RWPE2 (cell line): ENCODE results near the gene NAA38.
A peak's percentile ranks its signal among the peaks of the same experiment; 100 is the strongest.

Source experiments
- ATAC-seq: fragments of 200-7000 bp; cut with Tn5 transposase; 3 replicates; pipeline ENCODE4 v1.9.1; 2021; ENCODE audit warnings: low read depth
- DNase-seq: peaks from one replicate; pipeline ENCODE4 v3.0.0-alpha.2; 2020; ENCODE audit warnings: low spot score
- H3K27ac ChIP-seq: fragments of 450-650 bp; 2 replicates; pipeline ENCODE4 v1.5.1; 2017; ENCODE audit warnings: mild to moderate bottlenecking; ENCODE audit not compliant: poor library complexity, severe bottlenecking
- H3K27me3 ChIP-seq: fragments of 250-450 bp; sonication (Bioruptor Pico); 2 replicates; pipeline ENCODE4 v1.5.1; 2021; ENCODE audit warnings: mild to moderate bottlenecking, moderate library complexity; ENCODE audit not compliant: insufficient read depth, poor library complexity, severe bottlenecking
- H3K36me3 ChIP-seq: fragments of 250-450 bp; sonication (Bioruptor Pico); 2 replicates; pipeline ENCODE4 v1.5.1; 2020; ENCODE audit warnings: low read depth, mild to moderate bottlenecking, moderate library complexity
- H3K4me1 ChIP-seq: fragments of 250-450 bp; sonication (Bioruptor Pico); 2 replicates; pipeline ENCODE4 v1.5.1; 2021; ENCODE audit warnings: mild to moderate bottlenecking, moderate library complexity; ENCODE audit not compliant: insufficient read depth, poor library complexity, severe bottlenecking
- H3K4me3 ChIP-seq: fragments of 250-450 bp; sonication (Bioruptor Pico); 2 replicates; pipeline ENCODE4 v1.5.1; 2021; ENCODE audit warnings: mild to moderate bottlenecking, moderate library complexity; ENCODE audit not compliant: severe bottlenecking
- H3K9me3 ChIP-seq: fragments of 250-450 bp; sonication (Bioruptor Pico); 2 replicates; pipeline ENCODE4 v1.5.1; 2021; ENCODE audit warnings: mild to moderate bottlenecking, moderate library complexity; ENCODE audit not compliant: severe bottlenecking
- CTCF ChIP-seq: fragments of 450-650 bp; IDR thresholded peaks from one replicate; pipeline ENCODE4 v1.5.1; 2017; ENCODE audit warnings: mild to moderate bottlenecking, moderate library complexity; ENCODE audit not compliant: poor library complexity, severe bottlenecking

The NAA38 gene

GRCh38 chr17:7853691-7854038, 3.7 kb downstream of the NAA38 start:
- peaks cover 49% of the 10 kb centered on the region for H3K36me3 ChIP-seq
- no peak overlapping the region for H3K4me3 ChIP-seq
- no peak for DNase-seq
- no peaks in the 10 kb centered on the region for H3K9me3 ChIP-seq
- no peak overlapping the region for H3K27ac ChIP-seq
- no peaks in the 10 kb centered on the region for H3K4me1 ChIP-seq
- no peak for TF ChIP-seq CTCF
- no peaks in the 10 kb centered on the region for H3K27me3 ChIP-seq
- no peak for ATAC-seq

- no peaks in the 10 kb centered on the region for H3K27me3 ChIP-seq
- H3K27ac ChIP-seq, result no peak overlapping the region
- H3K36me3 ChIP-seq, result peaks cover 51% of the 10 kb centered on the region
- no peaks in the 10 kb centered on the region for H3K9me3 ChIP-seq
- H3K4me1 ChIP-seq, result no peaks in the 10 kb centered on the region
- ATAC-seq (no peak), DNase-seq (no peak)
- no peak for TF ChIP-seq CTCF
- no peak overlapping the region for H3K4me3 ChIP-seq
These were observed 4.3 kb downstream of the NAA38 start for GRCh38 chr17:7852919-7853690.

- no peak overlapping the region for H3K27ac ChIP-seq
- DNase-seq, result no peak
- H3K4me1 ChIP-seq, result no peaks in the 10 kb centered on the region
- TF ChIP-seq CTCF, result no peak
- no peaks in the 10 kb centered on the region for H3K27me3 ChIP-seq
- no peaks in the 10 kb centered on the region for H3K9me3 ChIP-seq
- H3K36me3 ChIP-seq, result peaks cover 54% of the 10 kb centered on the region
- H3K4me3 ChIP-seq, result no peak overlapping the region
- no peak for ATAC-seq
These were observed 5.1 kb downstream of the NAA38 start for GRCh38 chr17:7852262-7852670.

- Histone ChIP-seq H3K9me3 (no peaks in the 10 kb centered on the region), H3K36me3 (peaks cover 58% of the 10 kb centered on the region), H3K4me1 (no peaks in the 10 kb centered on the region), H3K27ac (no peak overlapping the region), H3K4me3 (peak overlapping the region; percentile 6), H3K27me3 (no peaks in the 10 kb centered on the region)
- TF ChIP-seq CTCF, result peak; percentile 97
- ATAC-seq, result peak; percentile 84
- DNase-seq, result peak; percentile 91
These were observed 5.7 kb downstream of the NAA38 start for GRCh38 chr17:7851438-7852261.
